ENCODE data around the gene ZBTB7C. TPM values are rescaled to one million over a fixed set of nuclear protein-coding genes. Genes with fewer than 3 reads are reported as not detected.

ZBTB7C gene
- total and polyA plus RNA-seq, 2 of the 8 experiments (the other 6 are each of a cell fraction or from before 2014, with no cell fraction given), result 0.15 to 0.45 TPM

DNA sequence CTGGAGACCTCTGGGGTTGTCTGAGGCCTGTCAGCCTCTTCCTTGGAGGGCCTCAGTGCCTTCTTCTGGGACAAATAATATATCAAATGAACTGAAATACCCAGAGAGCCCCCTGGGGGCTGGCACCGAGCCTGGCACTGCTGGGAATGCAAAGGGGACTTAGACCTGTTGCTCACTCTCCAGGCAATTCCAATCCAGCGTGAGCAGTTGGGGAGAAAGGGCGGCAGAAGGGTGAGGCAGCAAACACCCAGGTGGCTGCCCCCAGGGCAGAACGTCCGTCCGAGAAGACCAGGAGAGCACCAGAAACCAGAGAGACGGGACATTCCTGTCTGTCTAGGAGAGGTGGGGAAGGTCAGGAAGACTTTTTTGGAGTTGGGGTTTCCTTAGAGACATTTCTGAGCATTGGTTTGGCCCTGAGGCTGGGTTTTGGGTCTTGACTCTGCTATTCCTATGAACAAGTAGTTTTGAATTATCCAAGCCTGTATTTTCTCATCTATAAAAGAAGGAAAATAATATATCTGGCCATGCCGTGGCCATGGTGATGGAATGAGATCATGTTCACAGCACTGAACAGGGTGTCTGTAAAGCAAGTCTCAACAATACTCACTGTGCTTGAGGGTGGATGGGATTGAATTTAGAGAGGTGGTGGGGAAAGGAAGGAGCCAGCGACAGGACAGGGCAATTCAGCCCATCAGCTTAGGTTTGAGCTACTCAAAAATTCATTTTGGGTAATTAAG is 44.3 kb upstream of the ZBTB7C start:
- no peak overlapping the region for H4K8ac ChIP-seq (ENCODE audit: extremely low read depth, insufficient read depth, low read length)
- no peak overlapping the region for H3K14ac ChIP-seq (ENCODE audit: insufficient read length)
- no peak overlapping the region for H4K5ac ChIP-seq (ENCODE audit: insufficient read length, low read depth, low read length)
- H3K79me1 ChIP-seq (ENCODE audit: low read depth, low read length), result no peaks in the 10 kb centered on the region
- no peak overlapping the region for H2BK20ac ChIP-seq (ENCODE audit: low read length)
- no peak overlapping the region for H3K4ac ChIP-seq (replicated peaks; ENCODE audit: insufficient read length, low read depth, low read length)
- ChIA-PET CTCF (ENCODE audit: partially characterized antibody) (interaction anchor here (0.9 to 6.4 kb wide), 5 partner anchors 8 to 204 kb away, joined by 3 to 57 read pairs (median 3); no protein-coding TSS in a partner anchor), POLR2A (ENCODE audit: partially characterized antibody) (no interaction called here)
- no peak overlapping the region for H2AFZ ChIP-seq (ENCODE audit: low read length)
- H2BK5ac ChIP-seq (ENCODE audit: low read depth, low read length), result no peak overlapping the region
- no peak overlapping the region for H3K9ac ChIP-seq (replicated peaks in 1 of 4; ENCODE audit: extremely low read depth in 1 of 4, low read depth in 3 of 4, low read length in 3 of 4)
- no peaks in the 10 kb centered on the region for H3K79me2 ChIP-seq (ENCODE audit: control insufficient read depth in 1 of 2, insufficient read depth in 2 of 2, low read length in 2 of 2)
- H3K4me2 ChIP-seq (ENCODE audit: insufficient read depth in 1 of 2, low read depth in 2 of 2, low read length in 2 of 2), result no peak overlapping the region
- H3K4me1 ChIP-seq (replicated peaks in 1 of 4; ENCODE audit: control insufficient read depth in 3 of 4, insufficient read depth in 4 of 4, low read length in 3 of 4), result no peaks in the 10 kb centered on the region; a peak in 1 of 7 replicates
- H3K27ac ChIP-seq (ENCODE audit: low read depth, low read length), result no peak overlapping the region
- H3K4me3 ChIP-seq (ENCODE audit: extremely low read depth in 1 of 4, insufficient read depth in 2 of 4, low read depth in 3 of 4, low read length in 4 of 4), result no peak overlapping the region
- FAIRE-seq, result no peak
- no peaks in the 10 kb centered on the region for H3K27me3 ChIP-seq (replicated peaks in 1 of 4; ENCODE audit: control insufficient read depth in 3 of 4, extremely low read depth in 1 of 4, insufficient read depth in 3 of 4, low read length in 3 of 4)
- H4K91ac ChIP-seq (replicated peaks; ENCODE audit: insufficient read length, low read length), result no peak overlapping the region
- no peak overlapping the region for H3K18ac ChIP-seq (ENCODE audit: extremely low read depth, low read length)
- H3K56ac ChIP-seq (replicated peaks; ENCODE audit: insufficient read length, low read depth, low read length), result no peak overlapping the region
- no peaks in the 10 kb centered on the region for H3K23me2 ChIP-seq (ENCODE audit: low read depth, low read length)
- no peak overlapping the region for H2BK120ac ChIP-seq (replicated peaks; ENCODE audit: low read depth, low read length)
- no peak overlapping the region for H2BK12ac ChIP-seq (ENCODE audit: low read depth, low read length)
- H2AK5ac ChIP-seq (ENCODE audit: low read depth, low read length), result no peak overlapping the region
- 80% methylated on average over 9 of the region's 9 CpGs; no CpG with 5 or more reads in 1 of the 2 experiments for WGBS, 2 experiments (ENCODE audit: extremely low coverage in 1 of 2, insufficient coverage in 1 of 2, insufficient read length in 1 of 2, insufficient replicate concordance in 2 of 2, low coverage in 1 of 2, low lambda C conversion rate in 2 of 2, missing lambda C conversion rate in 1 of 2)
- no peaks in the 10 kb centered on the region for H4K20me1 ChIP-seq (replicated peaks in 1 of 2; ENCODE audit: control insufficient read depth in 1 of 2, insufficient read depth in 2 of 2, low read length in 2 of 2)
- H3K36me3 ChIP-seq (ENCODE audit: control insufficient read depth in 2 of 4, insufficient read depth in 4 of 4, low read length in 3 of 4), result no peaks in the 10 kb centered on the region
- H3K23ac ChIP-seq (ENCODE audit: insufficient read length), result no peak overlapping the region
- DNase-seq (ENCODE audit: low read depth in 1 of 2, low spot score in 2 of 2), result no peak
- no peaks in the 10 kb centered on the region for H3K9me3 ChIP-seq (ENCODE audit: insufficient read depth in 2 of 2, low read depth in 1 of 2, low read length in 1 of 2)
- no peak overlapping the region for H2BK15ac ChIP-seq (ENCODE audit: low read length)
